IMR-90 (cell line): ENCODE results near the gene MSH2.

Experiments used
- CEBPB ChIP-seq: IDR thresholded peaks from 2 replicates; pipeline ENCODE4 v1.6.1; 2012; ENCODE audit warnings: low read depth, low read length, improper control_type of control experiment
- CHD1 ChIP-seq: IDR thresholded peaks from 2 replicates; pipeline ENCODE4 v1.6.1; 2012; ENCODE audit warnings: low read depth, low read length, improper control_type of control experiment
- CTCF ChIP-seq: conservative IDR thresholded peaks from 2 replicates; pipeline ENCODE4 v1.5.1; 2012; ENCODE audit warnings: mild to moderate bottlenecking, low read depth, low read length, improper control_type of control experiment
- FOS ChIP-seq: fragments of 150-350 bp; IDR thresholded peaks from 2 replicates; pipeline ENCODE4 v1.6.1; 2016; ENCODE audit warnings: low read depth, low read length
- MAFK ChIP-seq: IDR thresholded peaks from 2 replicates; pipeline ENCODE4 v1.6.1; 2012; ENCODE audit warnings: low read depth, low read length, improper control_type of control experiment
- MAZ ChIP-seq: IDR thresholded peaks from 2 replicates; pipeline ENCODE4 v1.6.1; 2012; ENCODE audit warnings: low read depth, mild to moderate bottlenecking, low read length, improper control_type of control experiment, moderate library complexity, borderline replicate concordance
- MXI1 ChIP-seq: IDR thresholded peaks from 2 replicates; pipeline ENCODE4 v1.6.1; 2012; ENCODE audit warnings: low read depth, mild to moderate bottlenecking, low read length, moderate library complexity, borderline replicate concordance
- POLR2A ChIP-seq: IDR thresholded peaks from 2 replicates; pipeline ENCODE4 v1.6.1; 2012; ENCODE audit warnings: mild to moderate bottlenecking, low read depth, low read length
- RAD21 ChIP-seq: IDR thresholded peaks from 2 replicates; pipeline ENCODE4 v1.6.1; 2012; ENCODE audit warnings: low read length, improper control_type of control experiment
- RCOR1 ChIP-seq: IDR thresholded peaks from 2 replicates; pipeline ENCODE4 v1.6.1; 2012; ENCODE audit warnings: mild to moderate bottlenecking, low read length, improper control_type of control experiment; ENCODE audit not compliant: insufficient replicate concordance
- RFX5 ChIP-seq: IDR thresholded peaks from 2 replicates; pipeline ENCODE4 v1.8.0; 2012; ENCODE audit warnings: low read depth, mild to moderate bottlenecking, low read length, moderate library complexity
- SMC3 ChIP-seq: fragments of 150-350 bp; IDR thresholded peaks from 2 replicates; pipeline ENCODE4 v1.6.1; 2016; ENCODE audit warnings: low read depth, mild to moderate bottlenecking, antibody characterized with exemption, low read length, moderate library complexity
- USF2 ChIP-seq: fragments of 150-350 bp; IDR thresholded peaks from 2 replicates; pipeline ENCODE4 v1.6.1; 2017; ENCODE audit warnings: mild to moderate bottlenecking, antibody characterized with exemption, low read length, low read depth

GRCh38 chr2:47471429-47472116, 68.6 kb downstream of the MSH2 start:
- no peak for TF ChIP-seq CEBPB
- no peak for TF ChIP-seq MAZ
- no peak for TF ChIP-seq POLR2A
- no peak for TF ChIP-seq CTCF
- no peak for TF ChIP-seq MAFK
- TF ChIP-seq RAD21: no peak
- no peak for TF ChIP-seq USF2
- no peak for TF ChIP-seq SMC3
- TF ChIP-seq FOS: no peak
- TF ChIP-seq RFX5: no peak
- TF ChIP-seq RCOR1: no peak
- no peak for TF ChIP-seq MXI1
- TF ChIP-seq CHD1: no peak
